ENCODE measurements around the gene SLC9A3.

Gene SLC9A3

GRCh38 chr5:540906-541538, 16.8 kb upstream of the SLC9A3 start:
- in situ Hi-C loops (cut with HindIII; ENCODE audit: low pct_unique_long_range_greater_than_20kb, low sequenced_read_pairs): no loop called here
- TF ChIP-seq JUND (IDR thresholded peaks at IDR 0.05; ENCODE audit: low read depth): no peak
- DNase-seq (ENCODE audit: low read depth in 1 of 2, low spot score in 1 of 2): no peak

DNA sequence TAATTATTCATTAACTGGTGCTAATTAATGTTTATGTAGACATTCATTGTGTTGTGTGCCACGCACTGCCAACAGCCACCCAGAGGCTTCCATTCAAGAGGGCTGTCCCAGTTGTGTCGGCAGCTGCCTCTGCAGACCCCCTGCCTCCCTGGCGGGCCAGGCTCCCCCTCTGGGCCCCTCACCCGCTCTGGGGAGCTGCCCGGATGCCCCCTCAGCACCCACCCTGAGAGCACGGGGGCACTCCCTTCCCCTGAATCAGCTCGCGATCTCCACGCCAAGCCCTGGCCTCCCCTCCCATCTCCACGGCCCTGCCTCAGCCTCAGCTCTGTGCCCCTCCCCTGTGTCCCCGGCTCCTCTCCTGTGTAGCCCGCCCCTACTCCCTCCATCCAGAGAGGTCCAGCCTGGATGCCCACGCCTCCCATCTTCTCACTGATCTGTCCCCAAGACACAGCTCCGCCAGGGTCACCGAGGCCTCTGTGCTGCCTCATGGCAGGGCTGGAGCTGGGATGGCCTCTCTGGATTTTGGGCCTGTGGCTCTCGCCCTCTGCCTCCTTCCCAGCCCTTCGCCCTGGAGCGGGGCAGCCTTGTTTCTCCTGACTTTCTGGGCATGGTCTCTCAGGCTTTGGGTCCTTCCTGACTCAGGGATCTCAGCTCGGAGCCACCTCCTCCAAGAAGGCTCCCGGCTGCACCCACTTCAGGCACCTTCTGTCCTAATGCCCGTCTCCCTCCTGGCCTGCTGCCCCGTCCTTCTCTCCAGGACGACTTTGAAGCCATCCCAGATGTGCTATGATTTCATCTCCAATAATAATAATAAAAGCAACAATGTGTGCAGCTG, 16.0 kb upstream of the SLC9A3 start:
- in situ Hi-C loops (cut with HindIII; ENCODE audit: low pct_unique_long_range_greater_than_20kb, low sequenced_read_pairs): no loop called here
- no peak for DNase-seq (ENCODE audit: low read depth in 1 of 2, low spot score in 1 of 2)
- TF ChIP-seq JUND (IDR thresholded peaks at IDR 0.05; ENCODE audit: low read depth): no peak

DNA sequence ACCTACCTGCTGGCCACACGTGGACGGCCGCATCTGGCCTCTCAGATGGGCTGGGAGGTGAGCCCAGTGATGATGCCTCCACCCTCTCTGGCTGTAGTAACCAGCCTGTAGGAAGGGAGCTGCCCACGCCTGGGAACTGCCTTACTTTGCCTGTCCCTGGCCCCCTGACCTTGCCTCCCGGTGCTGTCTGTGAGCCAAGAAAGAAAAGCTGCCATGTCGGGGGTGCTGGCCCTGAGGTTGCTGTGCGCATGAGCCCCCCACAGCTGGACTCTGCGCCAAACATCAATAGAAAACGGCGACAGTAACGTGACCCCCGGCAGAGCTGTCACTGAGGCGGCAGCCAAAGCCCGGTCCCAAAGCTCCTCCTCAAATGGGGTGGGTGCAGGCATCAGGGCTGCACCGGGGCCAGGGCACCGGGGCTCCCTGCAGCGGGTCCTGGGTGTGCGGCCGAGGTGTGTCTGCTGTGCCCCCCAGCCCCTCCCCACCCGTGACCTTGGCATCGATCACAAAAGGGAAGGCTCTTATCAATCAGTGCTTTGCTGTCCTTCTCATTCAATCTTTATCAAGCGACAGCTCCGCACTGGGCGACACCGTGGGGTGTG, 15.3 kb upstream of the SLC9A3 start:
- DNase-seq (ENCODE audit: low read depth in 1 of 2, low spot score in 1 of 2): no peak
- no peak for TF ChIP-seq JUND (IDR thresholded peaks at IDR 0.05; ENCODE audit: low read depth)
- in situ Hi-C loops (cut with HindIII; ENCODE audit: low pct_unique_long_range_greater_than_20kb, low sequenced_read_pairs): no loop called here

GRCh38 chr5:538801-539468, 14.7 kb upstream of the SLC9A3 start:
- DNase-seq (ENCODE audit: low read depth in 1 of 2, low spot score in 1 of 2): no peak
- no peak for TF ChIP-seq JUND (IDR thresholded peaks at IDR 0.05; ENCODE audit: low read depth)
- in situ Hi-C loops (cut with HindIII; ENCODE audit: low pct_unique_long_range_greater_than_20kb, low sequenced_read_pairs): no loop called here

GRCh38 chr5:538271-538771, 14.1 kb upstream of the SLC9A3 start:
- in situ Hi-C loops (cut with HindIII; ENCODE audit: low pct_unique_long_range_greater_than_20kb, low sequenced_read_pairs): no loop called here
- no peak for DNase-seq (ENCODE audit: low read depth in 1 of 2, low spot score in 1 of 2)
- TF ChIP-seq JUND (IDR thresholded peaks at IDR 0.05; ENCODE audit: low read depth): no peak

GRCh38 chr5:537621-538071, 13.4 kb upstream of the SLC9A3 start:
- no peak for TF ChIP-seq JUND (IDR thresholded peaks at IDR 0.05; ENCODE audit: low read depth)
- in situ Hi-C loops (cut with HindIII; ENCODE audit: low pct_unique_long_range_greater_than_20kb, low sequenced_read_pairs): no loop called here
- no peak for DNase-seq (ENCODE audit: low read depth in 1 of 2, low spot score in 1 of 2)

DNA sequence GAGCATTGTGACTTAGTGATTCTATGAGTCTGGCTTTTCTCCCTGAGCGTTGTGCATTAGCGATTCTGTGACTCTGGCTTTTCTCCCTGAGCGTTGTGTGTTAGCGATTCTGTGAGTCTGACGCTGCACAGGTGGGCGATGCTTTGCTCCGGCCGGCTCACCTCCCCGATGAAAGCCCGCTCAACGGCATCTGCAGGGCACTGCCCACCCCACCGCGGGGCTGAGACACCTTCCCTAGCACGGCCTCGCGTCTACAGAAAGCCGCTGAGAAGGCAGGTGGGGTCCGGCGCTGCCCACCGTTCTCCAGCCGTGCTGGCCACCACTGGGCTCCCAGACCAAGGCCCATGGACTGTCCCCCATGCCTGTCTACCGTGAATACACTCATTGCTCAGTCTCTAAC, 12.8 kb upstream of the SLC9A3 start:
- in situ Hi-C loops (cut with HindIII; ENCODE audit: low pct_unique_long_range_greater_than_20kb, low sequenced_read_pairs): no loop called here
- TF ChIP-seq JUND (IDR thresholded peaks at IDR 0.05; ENCODE audit: low read depth): no peak
- DNase-seq (ENCODE audit: low read depth in 1 of 2, low spot score in 1 of 2): no peak

DNA sequence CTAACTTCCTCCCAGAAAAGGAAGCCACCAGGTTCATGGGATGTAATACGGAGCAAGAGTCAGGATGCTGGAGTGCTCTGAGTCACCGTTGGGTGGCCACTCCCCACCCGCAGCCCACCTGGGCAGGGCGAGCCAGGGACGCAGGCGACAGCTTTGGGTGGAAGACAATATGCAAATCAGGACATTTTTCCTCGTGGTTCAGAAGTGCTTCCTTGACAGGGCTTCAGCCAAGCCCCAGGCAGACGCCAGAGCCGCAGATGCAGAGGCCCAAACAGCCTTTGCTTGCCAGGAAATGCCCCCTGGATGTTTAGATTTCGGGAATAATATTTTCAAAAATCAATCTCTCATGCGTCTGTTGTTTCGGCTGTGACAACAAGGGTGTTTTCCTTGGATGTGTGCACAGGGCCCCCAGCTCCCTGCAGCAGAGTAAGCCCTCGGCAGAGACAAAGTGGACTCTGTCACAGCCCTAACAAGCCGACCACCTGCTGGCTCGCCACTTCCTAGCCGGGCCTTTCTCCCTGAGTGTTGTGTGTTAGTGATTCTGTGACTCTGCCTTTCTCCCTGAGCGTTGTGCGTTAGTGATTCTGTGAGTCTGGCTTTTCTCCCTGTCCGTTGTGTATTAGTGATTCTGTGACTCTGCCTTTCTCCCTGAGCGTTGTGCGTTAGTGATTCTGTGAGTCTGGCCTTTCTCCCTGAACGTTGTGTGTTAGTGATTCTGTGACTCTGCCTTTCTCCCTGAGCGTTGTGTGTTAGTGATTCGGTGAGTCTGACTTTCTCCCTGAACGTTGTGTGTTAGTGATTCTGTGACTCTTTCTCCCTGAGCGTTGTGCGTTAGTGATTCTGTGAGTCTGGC, 11.8 kb upstream of the SLC9A3 start:
- DNase-seq (ENCODE audit: low read depth in 1 of 2, low spot score in 1 of 2): no peak
- TF ChIP-seq JUND (IDR thresholded peaks at IDR 0.05; ENCODE audit: low read depth): no peak
- in situ Hi-C loops (cut with HindIII; ENCODE audit: low pct_unique_long_range_greater_than_20kb, low sequenced_read_pairs): no loop called here

GRCh38 chr5:534743-535671, 10.8 kb upstream of the SLC9A3 start:
- DNase-seq (ENCODE audit: low read depth in 1 of 2, low spot score in 1 of 2): no peak
- no peak for TF ChIP-seq JUND (IDR thresholded peaks at IDR 0.05; ENCODE audit: low read depth)
- in situ Hi-C loops (cut with HindIII; ENCODE audit: low pct_unique_long_range_greater_than_20kb, low sequenced_read_pairs): no loop called here

DNA sequence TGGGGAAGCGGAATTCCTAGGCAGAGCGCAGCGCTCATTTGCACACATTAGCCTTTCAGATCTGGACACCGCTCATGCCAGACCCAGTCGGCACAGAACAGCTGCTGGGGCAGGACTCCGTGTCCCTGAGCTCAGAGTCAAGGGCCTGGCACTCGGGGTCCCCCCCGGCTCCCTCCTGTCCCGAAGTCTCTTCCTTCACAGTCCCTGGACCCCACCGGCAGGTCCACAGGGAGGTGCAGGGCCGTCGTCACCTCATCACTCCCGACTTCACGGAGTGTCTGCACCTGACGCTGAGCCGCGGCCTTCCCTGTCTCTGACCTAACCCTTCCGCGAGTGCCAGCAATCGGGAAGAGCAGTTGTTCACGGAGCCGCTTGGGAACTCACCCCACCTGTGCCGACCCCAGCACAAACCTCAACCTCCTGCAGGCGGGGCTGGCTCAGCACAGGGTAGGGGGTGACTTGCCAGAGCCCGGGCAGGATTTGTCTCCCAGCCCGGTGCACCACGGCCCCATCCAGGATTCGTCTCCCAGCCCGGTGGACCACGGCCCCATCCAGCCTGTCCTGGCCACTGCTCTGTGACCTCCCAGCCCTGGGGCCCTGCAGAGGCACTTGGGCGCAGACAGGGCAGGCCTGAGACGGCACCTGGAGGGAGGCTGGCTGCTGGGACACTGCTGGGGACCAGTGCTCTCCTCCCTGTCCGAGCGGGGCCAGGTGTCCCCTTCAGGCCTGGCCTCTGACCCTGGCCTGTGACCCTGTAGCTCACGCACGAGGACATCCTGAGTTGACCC, 9.9 kb upstream of the SLC9A3 start:
- in situ Hi-C loops (cut with HindIII; ENCODE audit: low pct_unique_long_range_greater_than_20kb, low sequenced_read_pairs): no loop called here
- DNase-seq (ENCODE audit: low read depth in 1 of 2, low spot score in 1 of 2): no peak
- TF ChIP-seq JUND (IDR thresholded peaks at IDR 0.05; ENCODE audit: low read depth): no peak
